ENCODE data around the gene PSMB2.

The PSMB2 gene

DNA sequence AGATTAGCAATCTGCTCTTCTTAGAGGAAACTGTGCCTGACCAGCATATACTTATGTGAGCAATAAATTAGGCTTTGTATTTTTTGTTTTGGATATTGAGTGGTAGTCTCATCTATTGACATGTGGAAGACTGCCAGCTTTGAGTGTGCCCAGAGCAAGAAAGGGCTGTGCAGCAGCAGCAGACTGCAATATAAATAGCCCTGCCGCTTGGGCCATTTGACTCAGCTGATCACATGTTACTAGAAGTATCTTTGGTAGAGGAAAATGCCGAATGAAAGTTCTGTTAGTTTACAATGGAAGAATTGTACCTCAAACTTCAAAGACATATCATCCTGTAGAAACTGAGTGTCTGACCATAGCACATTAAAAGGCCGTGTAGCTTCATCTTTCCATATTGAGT lies 9.1 kb upstream of the PSMB2 start:
- H3K4me3 ChIP-seq (ENCODE audit: control insufficient read depth in 1 of 7, extremely low read depth in 1 of 7, insufficient read depth in 4 of 7, low read depth in 2 of 7, low read length in 6 of 7), result no peak overlapping the region
- ChIA-PET POLR2A (no interaction called here), CTCF (interaction anchor here (0.6 kb wide), 1 partner anchor 1951 kb away, joined by 3 read pairs; no protein-coding TSS in a partner anchor)
- no peaks in the 10 kb centered on the region for H3K4me1 ChIP-seq (ENCODE audit: control extremely low read depth in 1 of 4, control insufficient read depth in 4 of 4, insufficient read depth in 4 of 4, low read length in 3 of 4)
- no peaks in the 10 kb centered on the region for H3K9me3 ChIP-seq (ENCODE audit: control extremely low read depth in 1 of 5, control insufficient read depth in 4 of 5, insufficient read depth in 2 of 5, low read depth in 1 of 5, low read length in 4 of 5)
- WGBS (ENCODE audit: insufficient coverage), result 89% methylated on average over 1 of the region's 3 CpGs
- no peak overlapping the region for H3K27ac ChIP-seq (ENCODE audit: insufficient read depth in 1 of 2, low read depth in 1 of 2, low read length in 2 of 2, poor library complexity in 1 of 2, severe bottlenecking in 2 of 2)
- H3K36me3 ChIP-seq (ENCODE audit: control insufficient read depth in 4 of 4, insufficient read depth in 4 of 4, low read length in 3 of 4), result no peaks in the 10 kb centered on the region
- peaks cover 0 to 13% (median 11%) of the 10 kb centered on the region in 5 experiments for H3K27me3 ChIP-seq (replicated peaks in 2 of 5; ENCODE audit: control insufficient read depth in 4 of 5, insufficient read depth in 5 of 5, low read length in 4 of 5)
- DNase-seq, result no peak

DNA sequence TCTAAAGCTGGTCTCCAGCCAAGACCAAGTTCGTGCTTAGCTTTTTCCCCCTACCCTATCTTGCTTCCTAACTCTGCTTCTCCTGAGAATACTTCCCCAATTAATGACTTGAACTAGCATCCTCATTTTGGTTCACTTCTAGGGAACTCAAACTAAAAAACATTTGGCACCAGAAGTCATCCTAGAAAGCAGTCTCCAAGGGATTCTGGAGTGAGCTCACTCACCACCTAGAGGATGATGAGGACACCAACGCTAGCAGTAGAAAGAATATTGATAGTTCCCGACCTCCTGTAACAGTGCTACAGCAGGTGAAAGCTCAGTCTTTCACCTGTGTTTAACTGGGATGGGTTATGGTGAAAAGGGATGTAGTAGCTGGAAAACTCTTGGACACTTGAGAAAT lies 4.7 kb upstream of the PSMB2 start:
- ChIA-PET POLR2A (interaction anchor here (0.7 kb wide), 1 partner anchor 72 kb away, joined by 4 read pairs; no protein-coding TSS in a partner anchor), CTCF (interaction anchor here (0.7 to 3.7 kb wide), 12 partner anchors 10 to 239 kb away, joined by 3 to 15 read pairs (median 4); partner anchors contain the start of gene TFAP2E)
- Histone ChIP-seq H3K27ac (ENCODE audit: insufficient read depth in 1 of 2, low read depth in 1 of 2, low read length in 2 of 2, poor library complexity in 1 of 2, severe bottlenecking in 2 of 2) (no peak overlapping the region), H3K27me3 (replicated peaks in 2 of 5; ENCODE audit: control insufficient read depth in 4 of 5, insufficient read depth in 5 of 5, low read length in 4 of 5) (peaks cover 0 to 20% (median 13%) of the 10 kb centered on the region in 5 experiments), H3K36me3 (ENCODE audit: control insufficient read depth in 4 of 4, insufficient read depth in 4 of 4, low read length in 3 of 4) (no peaks in the 10 kb centered on the region), H3K4me3 (ENCODE audit: control insufficient read depth in 1 of 7, extremely low read depth in 1 of 7, insufficient read depth in 4 of 7, low read depth in 2 of 7, low read length in 6 of 7) (no peak overlapping the region), H3K9me3 (ENCODE audit: control extremely low read depth in 1 of 5, control insufficient read depth in 4 of 5, insufficient read depth in 2 of 5, low read depth in 1 of 5, low read length in 4 of 5) (no peaks in the 10 kb centered on the region), H3K4me1 (ENCODE audit: control extremely low read depth in 1 of 4, control insufficient read depth in 4 of 4, insufficient read depth in 4 of 4, low read length in 3 of 4) (peaks cover 0 to 7% (median 2%) of the 10 kb centered on the region in 4 experiments)
- peak in 2 of 3 donors; percentile 32 to 41 for DNase-seq
- WGBS (ENCODE audit: insufficient coverage), result 4% methylated on average over 3 of the region's 3 CpGs

DNA sequence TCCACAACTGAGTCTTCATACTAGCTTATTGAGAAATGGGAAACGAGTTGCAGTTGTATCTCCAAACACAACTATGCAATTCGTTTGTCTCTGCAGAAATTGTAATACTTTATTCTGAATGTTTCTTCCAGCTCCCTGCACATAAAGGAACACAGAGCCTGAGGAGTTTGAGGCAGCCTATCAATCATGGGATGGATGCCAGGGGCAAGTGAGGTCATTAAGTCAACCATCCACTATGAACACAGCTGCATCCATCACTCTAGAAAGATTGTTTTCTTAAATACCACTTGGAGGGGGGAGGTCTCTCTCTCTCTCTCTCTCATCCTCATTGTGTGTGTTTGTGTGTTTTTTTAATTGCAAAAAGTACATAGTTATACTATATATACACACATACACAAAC lies 2.9 kb upstream of the PSMB2 start:
- WGBS (ENCODE audit: insufficient coverage), result 76% methylated on average over 2 of the region's 2 CpGs
- ChIA-PET CTCF (interaction anchor here (0.6 to 3.7 kb wide), 4 partner anchors 11 to 93 kb away, joined by 3 to 15 read pairs (median 3); no protein-coding TSS in a partner anchor), POLR2A (no interaction called here)

DNA sequence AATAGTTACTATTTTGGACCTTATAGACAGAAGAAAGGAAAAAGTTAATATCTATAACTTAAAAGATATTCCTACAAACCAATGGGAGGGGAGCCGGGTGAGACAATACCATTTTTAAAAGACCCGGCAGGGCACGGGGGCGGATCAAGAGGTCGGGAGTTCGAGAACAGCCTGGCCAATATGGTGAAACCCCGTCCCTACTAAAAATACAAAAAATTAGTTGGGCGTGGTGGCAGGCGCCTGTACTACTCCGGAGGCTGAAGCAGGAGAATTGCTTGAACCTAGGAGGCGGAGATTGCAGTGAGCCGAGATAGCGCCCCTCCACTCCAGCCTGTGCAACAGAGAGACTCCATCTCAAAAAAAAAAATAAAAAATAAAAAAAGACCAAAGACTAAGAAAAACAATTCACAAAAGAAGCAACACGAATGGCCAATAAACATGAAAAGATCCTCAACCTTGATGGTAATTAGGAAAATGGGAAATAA lies 1.2 kb upstream of the PSMB2 start:
- Histone ChIP-seq H3K36me3 (ENCODE audit: control insufficient read depth in 4 of 4, insufficient read depth in 4 of 4, low read length in 3 of 4) (no peaks in the 10 kb centered on the region), H3K4me3 (ENCODE audit: control insufficient read depth in 1 of 7, extremely low read depth in 1 of 7, insufficient read depth in 4 of 7, low read depth in 2 of 7, low read length in 6 of 7) (peak overlapping the region in 6 of 7 experiments; percentile 95 to 99 (median 98)), H3K4me1 (ENCODE audit: control extremely low read depth in 1 of 4, control insufficient read depth in 4 of 4, insufficient read depth in 4 of 4, low read length in 3 of 4) (peaks cover 17 to 33% (median 24%) of the 10 kb centered on the region in 4 experiments), H3K27me3 (replicated peaks in 2 of 5; ENCODE audit: control insufficient read depth in 4 of 5, insufficient read depth in 5 of 5, low read length in 4 of 5) (peaks cover 0 to 18% (median 9%) of the 10 kb centered on the region in 5 experiments), H3K9me3 (ENCODE audit: control extremely low read depth in 1 of 5, control insufficient read depth in 4 of 5, insufficient read depth in 2 of 5, low read depth in 1 of 5, low read length in 4 of 5) (no peaks in the 10 kb centered on the region), H3K27ac (ENCODE audit: insufficient read depth in 1 of 2, low read depth in 1 of 2, low read length in 2 of 2, poor library complexity in 1 of 2, severe bottlenecking in 2 of 2) (peak overlapping the region in 1 of 2 experiments; percentile 95)
- 67% methylated on average over 8 of the region's 14 CpGs for WGBS (ENCODE audit: insufficient coverage)
- peak; percentile 46 to 80 (median 64) for DNase-seq
- POLR2A ChIA-PET, result no interaction called here
- CTCF ChIA-PET, result interaction anchor here (0.7 kb wide), 1 partner anchor 107 kb away, joined by 5 read pairs; no protein-coding TSS in a partner anchor

More for the DNA sequence above, 2.9 kb upstream of the PSMB2 start:
- H3K27me3 ChIP-seq (replicated peaks in 2 of 5; ENCODE audit: control insufficient read depth in 4 of 5, insufficient read depth in 5 of 5, low read length in 4 of 5), result peaks cover 0 to 18% (median 11%) of the 10 kb centered on the region in 5 experiments
- DNase-seq, result no peak
- no peaks in the 10 kb centered on the region for H3K9me3 ChIP-seq (ENCODE audit: control extremely low read depth in 1 of 5, control insufficient read depth in 4 of 5, insufficient read depth in 2 of 5, low read depth in 1 of 5, low read length in 4 of 5)
- no peak overlapping the region for H3K27ac ChIP-seq (ENCODE audit: insufficient read depth in 1 of 2, low read depth in 1 of 2, low read length in 2 of 2, poor library complexity in 1 of 2, severe bottlenecking in 2 of 2)
- H3K4me3 ChIP-seq (ENCODE audit: control insufficient read depth in 1 of 7, extremely low read depth in 1 of 7, insufficient read depth in 4 of 7, low read depth in 2 of 7, low read length in 6 of 7), result no peak overlapping the region
- peaks cover 7 to 22% (median 14%) of the 10 kb centered on the region in 4 experiments for H3K4me1 ChIP-seq (ENCODE audit: control extremely low read depth in 1 of 4, control insufficient read depth in 4 of 4, insufficient read depth in 4 of 4, low read length in 3 of 4)
- H3K36me3 ChIP-seq (ENCODE audit: control insufficient read depth in 4 of 4, insufficient read depth in 4 of 4, low read length in 3 of 4), result no peaks in the 10 kb centered on the region

DNA sequence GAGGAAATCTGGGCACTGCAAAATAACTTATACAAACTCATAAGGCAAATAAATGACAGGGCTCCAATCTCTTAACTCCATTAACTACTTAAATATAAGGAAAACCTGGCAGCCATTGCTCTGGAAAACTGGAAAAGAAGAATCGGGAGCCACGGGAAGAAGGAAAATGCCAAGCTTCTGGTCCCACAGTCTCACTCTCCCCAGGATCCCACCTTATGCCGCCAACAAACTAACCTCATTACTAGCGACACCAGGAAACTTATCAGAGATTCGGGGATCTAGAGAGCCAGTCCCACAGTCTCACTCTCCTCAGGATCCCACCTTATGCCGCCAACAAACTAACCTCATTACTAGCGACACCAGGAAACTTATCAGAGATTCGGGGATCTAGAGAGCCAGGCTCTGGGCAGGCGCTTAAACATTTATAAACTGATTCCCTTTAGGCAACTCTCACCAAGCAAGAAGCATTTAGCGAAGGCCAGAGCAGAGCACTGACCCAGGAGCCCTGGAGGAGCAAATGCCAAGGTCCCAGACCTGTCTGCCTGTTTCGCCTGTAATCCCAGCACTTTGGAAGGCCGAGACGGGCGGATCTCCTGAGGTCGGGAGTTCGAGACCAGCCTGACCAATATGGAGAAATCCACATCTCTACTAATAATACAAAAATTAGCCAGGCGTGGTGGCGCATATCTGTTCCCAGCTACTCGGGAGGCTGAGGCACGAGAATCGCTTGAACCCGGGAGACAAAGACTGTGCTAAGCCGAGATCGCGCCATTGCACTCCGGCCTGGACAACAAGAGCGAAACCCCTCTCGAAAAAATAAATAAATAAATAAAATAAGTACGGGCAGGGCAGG lies 720 bp downstream of the PSMB2 start:
- ChIA-PET CTCF (interaction anchor here (1.0 to 1.1 kb wide), 2 partner anchors 32 to 70 kb away, joined by 3 read pairs; no protein-coding TSS in a partner anchor), POLR2A (no interaction called here)
- DNase-seq, result no peak
- Histone ChIP-seq H3K36me3 (ENCODE audit: control insufficient read depth in 4 of 4, insufficient read depth in 4 of 4, low read length in 3 of 4) (peaks cover 0 to 7% (median 0%) of the 10 kb centered on the region in 4 experiments), H3K27me3 (replicated peaks in 2 of 5; ENCODE audit: control insufficient read depth in 4 of 5, insufficient read depth in 5 of 5, low read length in 4 of 5) (peaks cover 0 to 12% (median 4%) of the 10 kb centered on the region in 5 experiments), H3K4me1 (ENCODE audit: control extremely low read depth in 1 of 4, control insufficient read depth in 4 of 4, insufficient read depth in 4 of 4, low read length in 3 of 4) (peaks cover 18 to 43% (median 31%) of the 10 kb centered on the region in 4 experiments), H3K4me3 (ENCODE audit: control insufficient read depth in 1 of 7, extremely low read depth in 1 of 7, insufficient read depth in 4 of 7, low read depth in 2 of 7, low read length in 6 of 7) (peak overlapping the region; percentile 93 to 99 (median 98)), H3K9me3 (ENCODE audit: control extremely low read depth in 1 of 5, control insufficient read depth in 4 of 5, insufficient read depth in 2 of 5, low read depth in 1 of 5, low read length in 4 of 5) (no peaks in the 10 kb centered on the region), H3K27ac (ENCODE audit: insufficient read depth in 1 of 2, low read depth in 1 of 2, low read length in 2 of 2, poor library complexity in 1 of 2, severe bottlenecking in 2 of 2) (peak overlapping the region; percentile 88 to 95)
- WGBS (ENCODE audit: insufficient coverage), result 31% methylated on average over 20 of the region's 29 CpGs

DNA sequence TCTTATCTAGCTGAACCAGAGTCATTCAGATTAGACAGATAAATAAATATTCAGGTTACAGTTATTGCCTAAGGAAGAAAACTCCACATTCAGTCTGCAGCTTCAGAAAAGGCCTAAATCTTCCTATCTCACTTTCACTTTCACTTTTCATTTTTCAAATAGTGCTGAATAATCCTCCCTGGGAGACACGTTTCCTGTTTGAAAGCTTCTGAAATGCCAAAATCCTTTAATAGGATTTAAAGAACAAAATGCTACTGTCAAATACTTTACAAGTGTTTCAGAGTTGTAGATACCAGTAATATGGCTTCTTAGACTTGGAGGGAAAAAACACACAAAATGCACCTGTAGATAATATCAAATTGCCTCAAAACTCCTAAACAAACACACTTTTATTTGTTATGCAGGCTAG lies 3.9 kb downstream of the PSMB2 start:
- peak overlapping the region in 6 of 7 experiments; percentile 20 to 75 (median 60) for H3K4me3 ChIP-seq (ENCODE audit: control insufficient read depth in 1 of 7, extremely low read depth in 1 of 7, insufficient read depth in 4 of 7, low read depth in 2 of 7, low read length in 6 of 7)

More for the DNA sequence above, 3.9 kb downstream of the PSMB2 start:
- 0% methylated on average over 1 of the region's 1 CpG for WGBS (ENCODE audit: insufficient coverage)
- peak; percentile 65 to 84 (median 81) for DNase-seq
- H3K36me3 ChIP-seq (ENCODE audit: control insufficient read depth in 4 of 4, insufficient read depth in 4 of 4, low read length in 3 of 4), result peaks cover 5 to 25% (median 15%) of the 10 kb centered on the region in 4 experiments
- H3K27me3 ChIP-seq (replicated peaks in 2 of 5; ENCODE audit: control insufficient read depth in 4 of 5, insufficient read depth in 5 of 5, low read length in 4 of 5), result no peaks in the 10 kb centered on the region
- H3K27ac ChIP-seq (ENCODE audit: insufficient read depth in 1 of 2, low read depth in 1 of 2, low read length in 2 of 2, poor library complexity in 1 of 2, severe bottlenecking in 2 of 2), result peak overlapping the region; percentile 77 to 88
- H3K9me3 ChIP-seq (ENCODE audit: control extremely low read depth in 1 of 5, control insufficient read depth in 4 of 5, insufficient read depth in 2 of 5, low read depth in 1 of 5, low read length in 4 of 5), result no peaks in the 10 kb centered on the region
- peaks cover 18 to 41% (median 29%) of the 10 kb centered on the region in 4 experiments for H3K4me1 ChIP-seq (ENCODE audit: control extremely low read depth in 1 of 4, control insufficient read depth in 4 of 4, insufficient read depth in 4 of 4, low read length in 3 of 4)
- ChIA-PET CTCF (interaction anchor here (1.1 to 1.8 kb wide), 3 partner anchors 13 to 90 kb away, joined by 3 to 7 read pairs (median 5); no protein-coding TSS in a partner anchor), POLR2A (interaction anchor here (0.7 to 1.5 kb wide), 2 partner anchors 35 to 60 kb away, joined by 3 to 4 read pairs; no protein-coding TSS in a partner anchor)

All from common myeloid progenitor, CD34-positive (primary cell).